AG09309 (cell line): ENCODE measurements around the gene NOD1.

Experiments
- DNase-seq: peaks from one replicate; pipeline ENCODE4 v3.0.0-alpha.2; 2010; ENCODE audit warnings: low read depth
- H3K4me3 ChIP-seq: 2 replicates; pipeline ENCODE4 v1.5.1; 2011; ENCODE audit warnings: mild to moderate bottlenecking, low read depth, low read length, moderate library complexity; ENCODE audit not compliant: control insufficient read depth
- TF ChIP-seq, protein P1 (sequence below): IDR thresholded peaks from 2 replicates; pipeline ENCODE4 v1.5.1; 2011; ENCODE audit warnings: mild to moderate bottlenecking, low read depth, low read length, inconsistent platforms; ENCODE audit not compliant: insufficient read depth, control insufficient read depth; ENCODE audit errors: missing control alignments

NOD1 gene

GRCh38 chr7:30436518-30436917, 42.1 kb downstream of the NOD1 start:
- TF ChIP-seq, protein P1, sequence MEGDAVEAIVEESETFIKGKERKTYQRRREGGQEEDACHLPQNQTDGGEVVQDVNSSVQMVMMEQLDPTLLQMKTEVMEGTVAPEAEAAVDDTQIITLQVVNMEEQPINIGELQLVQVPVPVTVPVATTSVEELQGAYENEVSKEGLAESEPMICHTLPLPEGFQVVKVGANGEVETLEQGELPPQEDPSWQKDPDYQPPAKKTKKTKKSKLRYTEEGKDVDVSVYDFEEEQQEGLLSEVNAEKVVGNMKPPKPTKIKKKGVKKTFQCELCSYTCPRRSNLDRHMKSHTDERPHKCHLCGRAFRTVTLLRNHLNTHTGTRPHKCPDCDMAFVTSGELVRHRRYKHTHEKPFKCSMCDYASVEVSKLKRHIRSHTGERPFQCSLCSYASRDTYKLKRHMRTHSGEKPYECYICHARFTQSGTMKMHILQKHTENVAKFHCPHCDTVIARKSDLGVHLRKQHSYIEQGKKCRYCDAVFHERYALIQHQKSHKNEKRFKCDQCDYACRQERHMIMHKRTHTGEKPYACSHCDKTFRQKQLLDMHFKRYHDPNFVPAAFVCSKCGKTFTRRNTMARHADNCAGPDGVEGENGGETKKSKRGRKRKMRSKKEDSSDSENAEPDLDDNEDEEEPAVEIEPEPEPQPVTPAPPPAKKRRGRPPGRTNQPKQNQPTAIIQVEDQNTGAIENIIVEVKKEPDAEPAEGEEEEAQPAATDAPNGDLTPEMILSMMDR = no peak
- no peak for DNase-seq
- no peak overlapping the region for H3K4me3 ChIP-seq

- TF ChIP-seq, protein P1 = no peak
- no peak for DNase-seq
- no peak overlapping the region for H3K4me3 ChIP-seq
Observed at GRCh38 chr7:30436046-30436445, 42.5 kb downstream of the NOD1 start.

- TF ChIP-seq, protein P1 = no peak
- DNase-seq = no peak
- no peak overlapping the region for H3K4me3 ChIP-seq
Observed at GRCh38 chr7:30434140-30434799, 44.3 kb downstream of the NOD1 start.

- TF ChIP-seq, protein P1 = no peak
- no peak for DNase-seq
- H3K4me3 ChIP-seq = no peak overlapping the region
Observed at GRCh38 chr7:30433506-30433905, 45.1 kb downstream of the NOD1 start.

DNA sequence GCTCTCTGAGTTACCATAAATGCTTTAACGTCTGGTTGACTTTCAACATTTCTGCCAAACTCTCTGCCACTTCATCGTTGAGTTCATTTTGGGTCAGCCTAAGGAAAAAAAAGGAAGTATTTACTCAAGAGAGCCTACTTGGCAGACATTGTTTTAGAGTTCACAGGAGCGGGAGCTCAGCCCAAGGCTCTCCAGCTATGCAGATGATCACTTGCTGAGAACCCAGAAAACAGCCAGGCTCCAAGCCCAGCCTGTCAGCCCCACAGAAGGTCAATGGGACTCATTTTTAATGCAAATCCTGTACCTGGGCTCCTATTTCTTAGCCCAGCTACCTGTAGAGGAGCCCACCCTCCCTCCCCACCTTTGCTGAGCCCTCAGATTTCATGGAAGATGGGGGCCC, 45.5 kb downstream of the NOD1 start:
- no peak overlapping the region for H3K4me3 ChIP-seq
- peak; percentile 51 for DNase-seq
- TF ChIP-seq, protein P1 = no peak

DNA sequence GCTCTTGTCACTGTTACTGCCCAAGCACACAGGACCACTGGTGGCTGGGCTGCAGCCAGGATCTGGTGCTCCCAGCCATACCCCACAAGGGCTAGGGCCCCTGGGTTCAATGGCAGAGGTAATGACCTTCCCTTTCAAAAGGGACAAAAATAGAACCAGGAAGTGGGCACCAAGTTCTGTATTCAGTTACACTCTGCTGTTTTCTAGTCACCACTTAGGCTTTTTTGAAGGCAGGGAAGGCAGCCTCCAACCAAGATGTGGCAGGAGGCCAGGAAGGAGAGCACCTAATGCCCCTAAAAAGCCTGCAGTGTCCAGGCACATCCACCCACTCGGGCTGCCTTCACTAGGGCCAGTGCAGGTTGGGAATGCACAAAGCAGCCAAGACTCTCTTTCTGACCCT, 47.8 kb downstream of the NOD1 start:
- TF ChIP-seq, protein P1 = no peak
- no peak overlapping the region for H3K4me3 ChIP-seq
- DNase-seq = no peak
